OCI-LY3 (cell line): ENCODE results near the gene MBNL1.

ENCODE experiments used
- EZH2phosphoT487 ChIP-seq: fragments of 200-600 bp; shearing (Covaris generic); IDR thresholded peaks from 2 replicates; pipeline ENCODE4 v1.6.1; 2018; ENCODE audit warnings: antibody characterized with exemption, mixed run types, low read depth
- TF ChIP-seq, protein P1 (sequence below): fragments of 200-600, 300-600 bp; sonication (generic); IDR thresholded peaks from 2 replicates; pipeline ENCODE4 v1.5.1; 2014; ENCODE audit warnings: antibody characterized with exemption, low read length, low read depth

DNA sequence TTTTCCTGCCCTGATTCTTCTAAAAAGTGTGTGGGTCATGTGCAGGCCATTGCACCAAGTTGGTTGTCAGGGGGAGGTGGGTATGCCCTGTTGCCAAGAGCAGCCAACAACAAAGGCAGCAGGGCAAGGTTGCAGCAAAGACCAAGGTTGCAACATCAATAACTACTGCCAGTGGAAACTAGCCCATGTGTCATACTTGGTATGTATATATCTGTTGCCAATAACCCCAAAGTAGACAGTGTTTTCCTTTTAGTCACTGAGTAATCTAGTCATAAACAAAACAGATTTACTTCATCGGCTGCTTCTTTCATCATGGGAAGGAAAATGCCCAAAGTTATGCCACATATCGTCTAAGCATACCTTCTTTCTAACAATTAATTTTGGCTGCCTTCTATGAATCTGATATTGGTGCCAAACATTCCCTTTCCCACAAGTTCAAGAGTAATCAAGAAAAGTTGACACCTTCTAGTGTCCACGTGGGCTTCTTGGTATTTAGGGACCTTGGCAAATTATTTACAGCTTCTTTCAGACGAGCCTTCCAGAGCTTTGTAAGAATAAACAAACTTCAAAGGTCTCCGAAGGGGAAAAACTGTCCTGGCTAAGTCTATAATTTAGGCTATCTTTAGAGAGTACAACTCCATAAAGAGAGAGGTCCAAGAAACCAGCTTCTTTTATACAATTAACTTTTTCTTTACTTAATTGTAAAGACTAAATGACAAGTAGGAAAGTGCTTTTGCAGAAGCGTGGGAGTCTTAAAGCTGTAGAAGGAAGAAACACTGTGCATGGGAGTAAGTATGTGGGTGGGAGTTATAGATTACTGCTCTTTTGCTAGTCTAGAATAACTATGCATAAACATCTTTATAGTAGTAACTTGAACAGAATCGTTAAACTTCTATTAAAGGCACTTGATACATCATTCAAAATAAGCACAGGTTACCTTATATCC, 10.0 kb upstream of the MBNL1 start:
- TF ChIP-seq, protein P1, sequence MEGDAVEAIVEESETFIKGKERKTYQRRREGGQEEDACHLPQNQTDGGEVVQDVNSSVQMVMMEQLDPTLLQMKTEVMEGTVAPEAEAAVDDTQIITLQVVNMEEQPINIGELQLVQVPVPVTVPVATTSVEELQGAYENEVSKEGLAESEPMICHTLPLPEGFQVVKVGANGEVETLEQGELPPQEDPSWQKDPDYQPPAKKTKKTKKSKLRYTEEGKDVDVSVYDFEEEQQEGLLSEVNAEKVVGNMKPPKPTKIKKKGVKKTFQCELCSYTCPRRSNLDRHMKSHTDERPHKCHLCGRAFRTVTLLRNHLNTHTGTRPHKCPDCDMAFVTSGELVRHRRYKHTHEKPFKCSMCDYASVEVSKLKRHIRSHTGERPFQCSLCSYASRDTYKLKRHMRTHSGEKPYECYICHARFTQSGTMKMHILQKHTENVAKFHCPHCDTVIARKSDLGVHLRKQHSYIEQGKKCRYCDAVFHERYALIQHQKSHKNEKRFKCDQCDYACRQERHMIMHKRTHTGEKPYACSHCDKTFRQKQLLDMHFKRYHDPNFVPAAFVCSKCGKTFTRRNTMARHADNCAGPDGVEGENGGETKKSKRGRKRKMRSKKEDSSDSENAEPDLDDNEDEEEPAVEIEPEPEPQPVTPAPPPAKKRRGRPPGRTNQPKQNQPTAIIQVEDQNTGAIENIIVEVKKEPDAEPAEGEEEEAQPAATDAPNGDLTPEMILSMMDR: no peak
- no peak for TF ChIP-seq EZH2phosphoT487
